Endothelial cell of umbilical vein (primary cell): Measurements from ENCODE around the gene GRIN3A.

Experiments used
- EZH2 ChIP-seq: IDR thresholded peaks from 2 replicates; pipeline ENCODE4 v1.6.1; 2012; ENCODE audit warnings: borderline replicate concordance, low read depth, mild to moderate bottlenecking, moderate library complexity, low read length, inconsistent platforms; ENCODE audit not compliant: severe bottlenecking
- POLR2A ChIP-seq: IDR thresholded peaks from 2 replicates; pipeline ENCODE4 v1.6.1; 2012; ENCODE audit warnings: low read depth, mild to moderate bottlenecking, control low read depth, low read length
- TF ChIP-seq, protein P1 (sequence below), 2 donors: IDR thresholded peaks; 1 replicate in 1 of 2; 2 replicates in 1 of 2; pipeline ENCODE4 v1.5.1; 2011; ENCODE audit warnings: low read length in 2 of 2, mild to moderate bottlenecking in 2 of 2, moderate library complexity in 2 of 2, control low read depth in 1 of 2, inconsistent platforms in 1 of 2, low read depth in 1 of 2; ENCODE audit not compliant: insufficient read depth in 1 of 2; ENCODE audit errors: extremely low read depth in 1 of 2

GRCh38 chr9:101590901-101591300 is 147.5 kb downstream of the GRIN3A start:
- TF ChIP-seq, protein P1, sequence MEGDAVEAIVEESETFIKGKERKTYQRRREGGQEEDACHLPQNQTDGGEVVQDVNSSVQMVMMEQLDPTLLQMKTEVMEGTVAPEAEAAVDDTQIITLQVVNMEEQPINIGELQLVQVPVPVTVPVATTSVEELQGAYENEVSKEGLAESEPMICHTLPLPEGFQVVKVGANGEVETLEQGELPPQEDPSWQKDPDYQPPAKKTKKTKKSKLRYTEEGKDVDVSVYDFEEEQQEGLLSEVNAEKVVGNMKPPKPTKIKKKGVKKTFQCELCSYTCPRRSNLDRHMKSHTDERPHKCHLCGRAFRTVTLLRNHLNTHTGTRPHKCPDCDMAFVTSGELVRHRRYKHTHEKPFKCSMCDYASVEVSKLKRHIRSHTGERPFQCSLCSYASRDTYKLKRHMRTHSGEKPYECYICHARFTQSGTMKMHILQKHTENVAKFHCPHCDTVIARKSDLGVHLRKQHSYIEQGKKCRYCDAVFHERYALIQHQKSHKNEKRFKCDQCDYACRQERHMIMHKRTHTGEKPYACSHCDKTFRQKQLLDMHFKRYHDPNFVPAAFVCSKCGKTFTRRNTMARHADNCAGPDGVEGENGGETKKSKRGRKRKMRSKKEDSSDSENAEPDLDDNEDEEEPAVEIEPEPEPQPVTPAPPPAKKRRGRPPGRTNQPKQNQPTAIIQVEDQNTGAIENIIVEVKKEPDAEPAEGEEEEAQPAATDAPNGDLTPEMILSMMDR (IDR thresholded peaks at IDR 0.05; ENCODE audit: extremely low read depth in 1 of 2, insufficient read depth in 1 of 2, low read depth in 1 of 2, low read length in 2 of 2) = no peak
- no peak for TF ChIP-seq POLR2A
- no peak for TF ChIP-seq EZH2
